Measurements from ENCODE around the gene LAMA2.

The LAMA2 gene

GRCh38 chr6:128952902-128953301, 70.0 kb downstream of the LAMA2 start:
- ChIA-PET CTCF (no interaction called here), POLR2A (no interaction called here)
- H3K4me3 ChIP-seq (ENCODE audit: control insufficient read depth in 1 of 7, extremely low read depth in 1 of 7, insufficient read depth in 4 of 7, low read depth in 2 of 7, low read length in 6 of 7) = no peak overlapping the region

GRCh38 chr6:128954308-128955043, 71.5 kb downstream of the LAMA2 start:
- POLR2A ChIA-PET = no interaction called here

More at GRCh38 chr6:128952902-128953301, 70.0 kb downstream of the LAMA2 start:
- H3K9me3 ChIP-seq (ENCODE audit: control extremely low read depth in 1 of 5, control insufficient read depth in 4 of 5, insufficient read depth in 2 of 5, low read depth in 1 of 5, low read length in 4 of 5) = no peaks in the 10 kb centered on the region
- no peaks in the 10 kb centered on the region for H3K36me3 ChIP-seq (ENCODE audit: control insufficient read depth in 4 of 4, insufficient read depth in 4 of 4, low read length in 3 of 4)
- DNase-seq = no peak
- H3K27ac ChIP-seq (ENCODE audit: insufficient read depth in 1 of 2, low read depth in 1 of 2, low read length in 2 of 2, poor library complexity in 1 of 2, severe bottlenecking in 2 of 2) = no peak overlapping the region
- H3K27me3 ChIP-seq (replicated peaks in 2 of 5; ENCODE audit: control insufficient read depth in 4 of 5, insufficient read depth in 5 of 5, low read length in 4 of 5) = no peaks in the 10 kb centered on the region
- H3K4me1 ChIP-seq (ENCODE audit: control extremely low read depth in 1 of 4, control insufficient read depth in 4 of 4, insufficient read depth in 4 of 4, low read length in 3 of 4) = no peaks in the 10 kb centered on the region
- 100% methylated on average over 1 of the region's 3 CpGs for WGBS (ENCODE audit: insufficient coverage)

DNA sequence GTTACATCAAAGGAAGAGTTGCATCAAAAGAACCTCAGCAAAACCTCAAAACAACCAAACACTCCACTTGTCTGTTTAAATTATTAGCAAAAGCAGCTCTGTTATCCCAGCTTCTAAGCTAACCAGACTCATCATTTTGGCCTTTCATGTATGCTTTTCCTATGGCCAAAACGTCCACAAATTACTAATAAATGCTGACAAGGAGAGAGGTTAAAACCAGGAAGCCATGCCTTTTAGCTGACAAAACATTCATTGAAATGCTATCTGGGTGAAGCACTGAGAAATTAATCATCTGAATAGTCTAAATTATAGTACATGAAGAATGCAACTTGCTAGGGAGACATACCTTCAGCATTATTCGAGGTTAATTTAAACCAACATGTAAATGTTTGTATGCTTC, 80.6 kb downstream of the LAMA2 start:
- no peaks in the 10 kb centered on the region for H3K9me3 ChIP-seq (ENCODE audit: control extremely low read depth in 1 of 5, control insufficient read depth in 4 of 5, insufficient read depth in 2 of 5, low read depth in 1 of 5, low read length in 4 of 5)
- H3K4me3 ChIP-seq (ENCODE audit: control insufficient read depth in 1 of 7, extremely low read depth in 1 of 7, insufficient read depth in 4 of 7, low read depth in 2 of 7, low read length in 6 of 7) = no peak overlapping the region
- no peak for DNase-seq
- H3K36me3 ChIP-seq (ENCODE audit: control insufficient read depth in 4 of 4, insufficient read depth in 4 of 4, low read length in 3 of 4) = no peaks in the 10 kb centered on the region
- H3K4me1 ChIP-seq (ENCODE audit: control extremely low read depth in 1 of 4, control insufficient read depth in 4 of 4, insufficient read depth in 4 of 4, low read length in 3 of 4) = no peaks in the 10 kb centered on the region
- ChIA-PET CTCF (no interaction called here), POLR2A (no interaction called here)
- H3K27ac ChIP-seq (ENCODE audit: insufficient read depth in 1 of 2, low read depth in 1 of 2, low read length in 2 of 2, poor library complexity in 1 of 2, severe bottlenecking in 2 of 2) = no peak overlapping the region
- H3K27me3 ChIP-seq (replicated peaks in 2 of 5; ENCODE audit: control insufficient read depth in 4 of 5, insufficient read depth in 5 of 5, low read length in 4 of 5) = no peaks in the 10 kb centered on the region
- WGBS (ENCODE audit: insufficient coverage) = 80% methylated on average over 1 of the region's 2 CpGs

More at GRCh38 chr6:128954308-128955043, 71.5 kb downstream of the LAMA2 start:
- CTCF ChIA-PET = interaction anchor here (1.0 kb wide), 1 partner anchor 30 kb away, joined by 3 read pairs; no protein-coding TSS in a partner anchor
- Histone ChIP-seq H3K27ac (ENCODE audit: insufficient read depth in 1 of 2, low read depth in 1 of 2, low read length in 2 of 2, poor library complexity in 1 of 2, severe bottlenecking in 2 of 2) (no peak overlapping the region), H3K36me3 (ENCODE audit: control insufficient read depth in 4 of 4, insufficient read depth in 4 of 4, low read length in 3 of 4) (no peaks in the 10 kb centered on the region), H3K4me3 (ENCODE audit: control insufficient read depth in 1 of 7, extremely low read depth in 1 of 7, insufficient read depth in 4 of 7, low read depth in 2 of 7, low read length in 6 of 7) (no peak overlapping the region), H3K27me3 (replicated peaks in 2 of 5; ENCODE audit: control insufficient read depth in 4 of 5, insufficient read depth in 5 of 5, low read length in 4 of 5) (no peaks in the 10 kb centered on the region), H3K4me1 (ENCODE audit: control extremely low read depth in 1 of 4, control insufficient read depth in 4 of 4, insufficient read depth in 4 of 4, low read length in 3 of 4) (no peaks in the 10 kb centered on the region), H3K9me3 (ENCODE audit: control extremely low read depth in 1 of 5, control insufficient read depth in 4 of 5, insufficient read depth in 2 of 5, low read depth in 1 of 5, low read length in 4 of 5) (no peaks in the 10 kb centered on the region)
- no peak for DNase-seq
- WGBS (ENCODE audit: insufficient coverage) = no CpG with 5 or more reads among the region's 1 CpG

DNA sequence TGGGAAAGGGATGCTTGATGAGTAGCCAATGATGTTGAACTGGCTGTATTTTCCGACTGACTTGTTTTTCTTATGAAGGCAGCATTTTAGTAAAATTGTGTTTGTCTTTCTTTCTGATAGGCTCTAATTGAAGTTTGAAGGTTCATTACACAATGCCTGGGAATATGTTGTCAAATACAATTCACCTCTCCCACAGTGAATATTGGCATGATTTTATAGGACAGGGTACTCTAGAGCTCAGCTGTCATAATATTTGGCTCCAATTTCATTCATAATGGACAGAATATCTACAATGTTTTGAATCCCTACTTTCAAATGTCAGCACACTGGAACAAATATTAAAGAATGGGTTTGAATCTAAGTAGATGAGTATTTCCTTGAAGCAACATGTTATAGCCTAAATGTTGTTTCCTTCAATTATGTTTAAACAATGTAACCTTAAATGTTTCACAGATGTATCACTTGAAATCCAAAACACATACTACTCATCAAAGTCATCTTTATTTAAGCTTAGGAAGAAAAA, 81.4 kb downstream of the LAMA2 start:
- H3K27ac ChIP-seq (ENCODE audit: insufficient read depth in 1 of 2, low read depth in 1 of 2, low read length in 2 of 2, poor library complexity in 1 of 2, severe bottlenecking in 2 of 2) = no peak overlapping the region
- ChIA-PET CTCF (no interaction called here), POLR2A (no interaction called here)
- H3K27me3 ChIP-seq (replicated peaks in 2 of 5; ENCODE audit: control insufficient read depth in 4 of 5, insufficient read depth in 5 of 5, low read length in 4 of 5) = no peaks in the 10 kb centered on the region
- DNase-seq = no peak
- no peaks in the 10 kb centered on the region for H3K4me1 ChIP-seq (ENCODE audit: control extremely low read depth in 1 of 4, control insufficient read depth in 4 of 4, insufficient read depth in 4 of 4, low read length in 3 of 4)
- WGBS (ENCODE audit: insufficient coverage) = 100% methylated on average over 1 of the region's 1 CpG
- no peaks in the 10 kb centered on the region for H3K36me3 ChIP-seq (ENCODE audit: control insufficient read depth in 4 of 4, insufficient read depth in 4 of 4, low read length in 3 of 4)
- H3K4me3 ChIP-seq (ENCODE audit: control insufficient read depth in 1 of 7, extremely low read depth in 1 of 7, insufficient read depth in 4 of 7, low read depth in 2 of 7, low read length in 6 of 7) = no peak overlapping the region
- no peaks in the 10 kb centered on the region for H3K9me3 ChIP-seq (ENCODE audit: control extremely low read depth in 1 of 5, control insufficient read depth in 4 of 5, insufficient read depth in 2 of 5, low read depth in 1 of 5, low read length in 4 of 5)

- no peak overlapping the region for H3K4me3 ChIP-seq (ENCODE audit: control insufficient read depth in 1 of 7, extremely low read depth in 1 of 7, insufficient read depth in 4 of 7, low read depth in 2 of 7, low read length in 6 of 7)
- H3K4me1 ChIP-seq (ENCODE audit: control extremely low read depth in 1 of 4, control insufficient read depth in 4 of 4, insufficient read depth in 4 of 4, low read length in 3 of 4) = no peaks in the 10 kb centered on the region
- H3K27ac ChIP-seq (ENCODE audit: insufficient read depth in 1 of 2, low read depth in 1 of 2, low read length in 2 of 2, poor library complexity in 1 of 2, severe bottlenecking in 2 of 2) = no peak overlapping the region
- H3K27me3 ChIP-seq (replicated peaks in 2 of 5; ENCODE audit: control insufficient read depth in 4 of 5, insufficient read depth in 5 of 5, low read length in 4 of 5) = no peaks in the 10 kb centered on the region
- CTCF ChIA-PET = no interaction called here
- POLR2A ChIA-PET = no interaction called here
- H3K36me3 ChIP-seq (ENCODE audit: control insufficient read depth in 4 of 4, insufficient read depth in 4 of 4, low read length in 3 of 4) = no peaks in the 10 kb centered on the region
- DNase-seq = no peak
- no peaks in the 10 kb centered on the region for H3K9me3 ChIP-seq (ENCODE audit: control extremely low read depth in 1 of 5, control insufficient read depth in 4 of 5, insufficient read depth in 2 of 5, low read depth in 1 of 5, low read length in 4 of 5)
These were observed 81.8 kb downstream of the LAMA2 start for GRCh38 chr6:128964771-128965170.

DNA sequence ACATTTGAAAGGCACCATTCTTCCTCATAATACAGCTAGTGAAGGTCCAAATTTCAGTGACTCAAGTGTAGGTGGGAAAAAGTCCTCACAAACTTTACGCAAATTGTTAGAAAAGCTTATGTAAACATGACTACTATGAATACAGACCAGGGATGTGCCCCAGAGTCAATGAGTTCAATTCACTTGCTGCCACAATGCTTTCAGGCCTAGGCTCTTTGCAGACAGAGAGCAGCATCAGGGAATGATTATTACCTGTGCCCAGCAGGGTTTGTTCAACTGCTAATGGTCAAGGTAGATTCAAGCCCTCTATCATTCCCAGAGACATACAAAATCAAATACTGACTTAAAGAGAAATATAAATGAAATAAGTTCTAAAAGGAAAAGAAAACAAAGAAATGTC, 84.0 kb downstream of the LAMA2 start:
- H3K27me3 ChIP-seq (replicated peaks in 2 of 5; ENCODE audit: control insufficient read depth in 4 of 5, insufficient read depth in 5 of 5, low read length in 4 of 5) = no peaks in the 10 kb centered on the region
- POLR2A ChIA-PET = no interaction called here
- H3K36me3 ChIP-seq (ENCODE audit: control insufficient read depth in 4 of 4, insufficient read depth in 4 of 4, low read length in 3 of 4) = no peaks in the 10 kb centered on the region
- 100% methylated on average over 1 of the region's 1 CpG for WGBS (ENCODE audit: insufficient coverage)
- CTCF ChIA-PET = no interaction called here
- no peaks in the 10 kb centered on the region for H3K4me1 ChIP-seq (ENCODE audit: control extremely low read depth in 1 of 4, control insufficient read depth in 4 of 4, insufficient read depth in 4 of 4, low read length in 3 of 4)
- H3K27ac ChIP-seq (ENCODE audit: insufficient read depth in 1 of 2, low read depth in 1 of 2, low read length in 2 of 2, poor library complexity in 1 of 2, severe bottlenecking in 2 of 2) = no peak overlapping the region
- no peak for DNase-seq
- no peak overlapping the region for H3K4me3 ChIP-seq (ENCODE audit: control insufficient read depth in 1 of 7, extremely low read depth in 1 of 7, insufficient read depth in 4 of 7, low read depth in 2 of 7, low read length in 6 of 7)
- no peaks in the 10 kb centered on the region for H3K9me3 ChIP-seq (ENCODE audit: control extremely low read depth in 1 of 5, control insufficient read depth in 4 of 5, insufficient read depth in 2 of 5, low read depth in 1 of 5, low read length in 4 of 5)

DNA sequence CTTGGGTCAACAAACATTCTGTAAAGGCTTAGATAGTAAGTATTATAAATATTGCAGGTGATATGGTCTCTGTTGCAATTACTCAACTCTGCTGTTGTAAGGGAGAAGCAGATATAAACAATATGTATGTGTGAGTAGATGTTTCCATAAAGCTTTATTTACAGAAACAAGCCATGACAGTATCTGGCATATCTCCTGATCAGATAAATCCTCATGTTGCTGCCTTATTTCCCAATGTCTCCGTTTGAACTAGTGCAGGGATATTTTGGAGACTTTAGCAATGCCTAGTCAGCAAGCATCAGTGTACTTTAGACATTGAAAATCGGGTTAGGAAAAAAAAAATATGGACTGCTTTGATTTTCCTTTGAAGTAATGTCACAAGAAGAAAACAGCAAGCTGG, 96.1 kb downstream of the LAMA2 start:
- H3K27ac ChIP-seq (ENCODE audit: insufficient read depth in 1 of 2, low read depth in 1 of 2, low read length in 2 of 2, poor library complexity in 1 of 2, severe bottlenecking in 2 of 2) = no peak overlapping the region
- ChIA-PET POLR2A (no interaction called here), CTCF (no interaction called here)
- no peak for DNase-seq
- H3K27me3 ChIP-seq (replicated peaks in 2 of 5; ENCODE audit: control insufficient read depth in 4 of 5, insufficient read depth in 5 of 5, low read length in 4 of 5) = no peaks in the 10 kb centered on the region
- H3K4me1 ChIP-seq (ENCODE audit: control extremely low read depth in 1 of 4, control insufficient read depth in 4 of 4, insufficient read depth in 4 of 4, low read length in 3 of 4) = no peaks in the 10 kb centered on the region
- no peak overlapping the region for H3K4me3 ChIP-seq (ENCODE audit: control insufficient read depth in 1 of 7, extremely low read depth in 1 of 7, insufficient read depth in 4 of 7, low read depth in 2 of 7, low read length in 6 of 7)
- H3K9me3 ChIP-seq (ENCODE audit: control extremely low read depth in 1 of 5, control insufficient read depth in 4 of 5, insufficient read depth in 2 of 5, low read depth in 1 of 5, low read length in 4 of 5) = no peaks in the 10 kb centered on the region
- H3K36me3 ChIP-seq (ENCODE audit: control insufficient read depth in 4 of 4, insufficient read depth in 4 of 4, low read length in 3 of 4) = no peaks in the 10 kb centered on the region
- 89% methylated on average over 2 of the region's 2 CpGs for WGBS (ENCODE audit: insufficient coverage)

All from common myeloid progenitor, CD34-positive (primary cell).